GM12878 (cell line): Measurements from ENCODE around the gene RETREG3. TPM values are rescaled to one million over a fixed set of nuclear protein-coding genes. Genes with fewer than 3 reads are reported as not detected.

Source experiments
- BACH1 ChIP-seq: fragments of 450-650 bp; IDR thresholded peaks from 2 replicates; pipeline ENCODE4 v1.6.1; 2017; ENCODE audit warnings: mild to moderate bottlenecking, borderline replicate concordance
- EED ChIP-seq: sonication (generic); IDR thresholded peaks from 2 replicates; pipeline ENCODE4 v1.6.1; 2016; ENCODE audit warnings: antibody characterized with exemption, low read depth
- FOS ChIP-seq: IDR thresholded peaks from 3 replicates; pipeline ENCODE4 v1.6.1; 2011; ENCODE audit warnings: borderline replicate concordance; ENCODE audit not compliant: insufficient read length; ENCODE audit errors: extremely low read depth
- IKZF2 ChIP-seq, 2 experiments: fragments of 450-650 bp; IDR thresholded peaks; 2 replicates each; pipeline ENCODE4 v1.6.1; 2017; ENCODE audit warnings: mild to moderate bottlenecking in 2 of 2, moderate library complexity in 2 of 2
- IRF4 ChIP-seq: IDR thresholded peaks from 2 replicates; pipeline ENCODE4 v1.6.1; 2011; ENCODE audit warnings: low read depth, low read length
- JUNB ChIP-seq: IDR thresholded peaks from 2 replicates; pipeline ENCODE4 v1.6.1; 2016; ENCODE audit warnings: antibody characterized with exemption, mild to moderate bottlenecking
- MXI1 ChIP-seq: fragments of 150-350 bp; IDR thresholded peaks from 2 replicates; pipeline ENCODE4 v1.6.1; 2011; ENCODE audit warnings: low read depth, mild to moderate bottlenecking, inconsistent platforms, low read length, improper control_type of control experiment
- PML ChIP-seq: IDR thresholded peaks from 2 replicates; pipeline ENCODE4 v1.6.1; 2012; ENCODE audit warnings: low read length, inconsistent platforms
- RUNX3 ChIP-seq: IDR thresholded peaks from 2 replicates; pipeline ENCODE4 v1.6.1; 2012; ENCODE audit warnings: low read length, inconsistent platforms
- STAT1 ChIP-seq: fragments of 450-650 bp; conservative IDR thresholded peaks from 2 replicates; pipeline ENCODE4 v1.6.1; 2014; ENCODE audit warnings: antibody characterized with exemption, mild to moderate bottlenecking
- TCF3 ChIP-seq: IDR thresholded peaks from 2 replicates; pipeline ENCODE4 v1.6.1; 2012; ENCODE audit warnings: low read depth, mild to moderate bottlenecking, low read length, borderline replicate concordance; ENCODE audit not compliant: insufficient read depth
- ZSCAN29 ChIP-seq: fragments of 450-650 bp; IDR thresholded peaks from 2 replicates; pipeline ENCODE4 v1.6.1; 2017; ENCODE audit warnings: mild to moderate bottlenecking, moderate library complexity
- polyA plus RNA-seq, 11 experiments: library from polyadenylated mRNA; depleted of rRNA in 4 of 11; unstranded in 6 of 11; stranded (reverse) in 5 of 11; fragments of >200 nt; fragmentation: Nextera tagmentation in 4 of 11; fragmentation: Illumina TruSeq in 1 of 11; extraction: Ambion mirVana in 4 of 11; extraction: Trizol in 1 of 11; gene quantifications; 1 replicate in 1 of 11; 2 replicates in 10 of 11; pipeline versions ENCODE4 v1.2.1 to v1.2.3, GENCODE V29; 2011 to 2016; ENCODE audit warnings: inconsistent platforms in 2 of 11, missing spikeins in 2 of 11, low read depth in 1 of 11
- total RNA-seq, 4 experiments: library from RNA; depleted of rRNA in 3 of 4; stranded (reverse); fragments of >200 nt in 3 of 4; fragmentation: Illumina TruSeq in 1 of 4; extraction: Trizol in 1 of 4; gene quantifications; 2 replicates each; pipeline versions ENCODE4 v1.2.1 to v1.2.3, GENCODE V29; 2013 to 2021
- TF ChIP-seq, protein P1 (sequence below): fragments of 450-650 bp; formaldehyde crosslinking; IDR thresholded peaks from 2 replicates; pipeline ENCODE4 v1.4.0; 2020; ENCODE audit warnings: mild to moderate bottlenecking, moderate library complexity
- TF ChIP-seq, protein P2 (sequence below): IDR thresholded peaks from 2 replicates; pipeline ENCODE4 v1.6.1; 2012; ENCODE audit warnings: improper control_type of control experiment, low read depth, low read length; ENCODE audit not compliant: insufficient replicate concordance
- TF ChIP-seq, protein P3 (sequence below): fragments of 450-650 bp; IDR thresholded peaks from 2 replicates; pipeline ENCODE4 v1.6.1; 2017; ENCODE audit warnings: antibody characterized with exemption, mild to moderate bottlenecking, moderate library complexity
- TF ChIP-seq, protein P4 (sequence below): fragments of 450-650 bp; IDR thresholded peaks from 2 replicates; pipeline ENCODE4 v1.6.1; 2017; ENCODE audit warnings: mild to moderate bottlenecking, low read depth, inconsistent platforms; ENCODE audit not compliant: poor library complexity, severe bottlenecking

Gene RETREG3
- total and polyA plus RNA-seq, 10 of the 15 experiments (the other 5 are each of a cell fraction or from before 2014, with no cell fraction given) = 7.0 to 50.6 (median 27.3) TPM

DNA sequence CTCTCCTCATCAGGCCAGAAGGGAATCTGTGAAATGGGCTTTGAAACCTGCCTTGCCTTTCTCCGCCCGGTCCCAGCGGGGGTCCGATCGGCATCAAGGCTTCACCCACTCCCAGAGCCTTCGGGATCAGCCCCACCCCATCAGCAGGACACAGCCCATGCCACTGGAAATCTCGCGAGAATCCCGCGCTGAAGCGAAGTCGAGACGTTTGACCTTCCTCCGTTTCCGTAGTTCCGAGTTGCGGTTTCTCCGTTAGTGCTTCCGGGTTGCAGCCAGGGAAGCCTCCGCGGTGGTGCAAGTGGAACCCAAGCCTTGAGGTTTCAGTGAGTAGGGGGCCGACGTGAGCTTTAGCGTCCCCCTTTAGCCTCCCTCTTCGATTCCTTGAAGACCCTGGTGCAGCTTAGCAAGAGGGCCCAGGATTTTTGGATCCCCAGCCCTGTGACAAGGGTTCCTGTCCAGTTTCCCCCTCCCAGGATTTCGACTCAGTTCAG lies 47.2 kb downstream of the RETREG3 start, which contains the start of gene COASY (continued):
- TF ChIP-seq, protein P1, sequence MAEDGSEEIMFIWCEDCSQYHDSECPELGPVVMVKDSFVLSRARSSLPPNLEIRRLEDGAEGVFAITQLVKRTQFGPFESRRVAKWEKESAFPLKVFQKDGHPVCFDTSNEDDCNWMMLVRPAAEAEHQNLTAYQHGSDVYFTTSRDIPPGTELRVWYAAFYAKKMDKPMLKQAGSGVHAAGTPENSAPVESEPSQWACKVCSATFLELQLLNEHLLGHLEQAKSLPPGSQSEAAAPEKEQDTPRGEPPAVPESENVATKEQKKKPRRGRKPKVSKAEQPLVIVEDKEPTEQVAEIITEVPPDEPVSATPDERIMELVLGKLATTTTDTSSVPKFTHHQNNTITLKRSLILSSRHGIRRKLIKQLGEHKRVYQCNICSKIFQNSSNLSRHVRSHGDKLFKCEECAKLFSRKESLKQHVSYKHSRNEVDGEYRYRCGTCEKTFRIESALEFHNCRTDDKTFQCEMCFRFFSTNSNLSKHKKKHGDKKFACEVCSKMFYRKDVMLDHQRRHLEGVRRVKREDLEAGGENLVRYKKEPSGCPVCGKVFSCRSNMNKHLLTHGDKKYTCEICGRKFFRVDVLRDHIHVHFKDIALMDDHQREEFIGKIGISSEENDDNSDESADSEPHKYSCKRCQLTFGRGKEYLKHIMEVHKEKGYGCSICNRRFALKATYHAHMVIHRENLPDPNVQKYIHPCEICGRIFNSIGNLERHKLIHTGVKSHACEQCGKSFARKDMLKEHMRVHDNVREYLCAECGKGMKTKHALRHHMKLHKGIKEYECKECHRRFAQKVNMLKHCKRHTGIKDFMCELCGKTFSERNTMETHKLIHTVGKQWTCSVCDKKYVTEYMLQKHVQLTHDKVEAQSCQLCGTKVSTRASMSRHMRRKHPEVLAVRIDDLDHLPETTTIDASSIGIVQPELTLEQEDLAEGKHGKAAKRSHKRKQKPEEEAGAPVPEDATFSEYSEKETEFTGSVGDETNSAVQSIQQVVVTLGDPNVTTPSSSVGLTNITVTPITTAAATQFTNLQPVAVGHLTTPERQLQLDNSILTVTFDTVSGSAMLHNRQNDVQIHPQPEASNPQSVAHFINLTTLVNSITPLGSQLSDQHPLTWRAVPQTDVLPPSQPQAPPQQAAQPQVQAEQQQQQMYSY (CRISPR knock-in tag) = no peak
- TF ChIP-seq ZSCAN29 (no peak), BACH1 (peak; percentile 35; the same call in 1 of the 2 replicates), IKZF2 (IDR thresholded peaks at IDR 0.05) (peak; percentile 77 to 85), TCF3 (no peak), IRF4 (peak; percentile 73; the same call in 1 of the 2 replicates), MXI1 (peak; percentile 80), STAT1 (0 out of 2 replicates have a peak, but pooled peaks have one; percentile 84), FOS (no peak), EED (peak; percentile 66), PML (peak; percentile 55; the same call in 1 of the 2 replicates), RUNX3 (peak; percentile 99), JUNB (no peak)
- TF ChIP-seq, protein P2, sequence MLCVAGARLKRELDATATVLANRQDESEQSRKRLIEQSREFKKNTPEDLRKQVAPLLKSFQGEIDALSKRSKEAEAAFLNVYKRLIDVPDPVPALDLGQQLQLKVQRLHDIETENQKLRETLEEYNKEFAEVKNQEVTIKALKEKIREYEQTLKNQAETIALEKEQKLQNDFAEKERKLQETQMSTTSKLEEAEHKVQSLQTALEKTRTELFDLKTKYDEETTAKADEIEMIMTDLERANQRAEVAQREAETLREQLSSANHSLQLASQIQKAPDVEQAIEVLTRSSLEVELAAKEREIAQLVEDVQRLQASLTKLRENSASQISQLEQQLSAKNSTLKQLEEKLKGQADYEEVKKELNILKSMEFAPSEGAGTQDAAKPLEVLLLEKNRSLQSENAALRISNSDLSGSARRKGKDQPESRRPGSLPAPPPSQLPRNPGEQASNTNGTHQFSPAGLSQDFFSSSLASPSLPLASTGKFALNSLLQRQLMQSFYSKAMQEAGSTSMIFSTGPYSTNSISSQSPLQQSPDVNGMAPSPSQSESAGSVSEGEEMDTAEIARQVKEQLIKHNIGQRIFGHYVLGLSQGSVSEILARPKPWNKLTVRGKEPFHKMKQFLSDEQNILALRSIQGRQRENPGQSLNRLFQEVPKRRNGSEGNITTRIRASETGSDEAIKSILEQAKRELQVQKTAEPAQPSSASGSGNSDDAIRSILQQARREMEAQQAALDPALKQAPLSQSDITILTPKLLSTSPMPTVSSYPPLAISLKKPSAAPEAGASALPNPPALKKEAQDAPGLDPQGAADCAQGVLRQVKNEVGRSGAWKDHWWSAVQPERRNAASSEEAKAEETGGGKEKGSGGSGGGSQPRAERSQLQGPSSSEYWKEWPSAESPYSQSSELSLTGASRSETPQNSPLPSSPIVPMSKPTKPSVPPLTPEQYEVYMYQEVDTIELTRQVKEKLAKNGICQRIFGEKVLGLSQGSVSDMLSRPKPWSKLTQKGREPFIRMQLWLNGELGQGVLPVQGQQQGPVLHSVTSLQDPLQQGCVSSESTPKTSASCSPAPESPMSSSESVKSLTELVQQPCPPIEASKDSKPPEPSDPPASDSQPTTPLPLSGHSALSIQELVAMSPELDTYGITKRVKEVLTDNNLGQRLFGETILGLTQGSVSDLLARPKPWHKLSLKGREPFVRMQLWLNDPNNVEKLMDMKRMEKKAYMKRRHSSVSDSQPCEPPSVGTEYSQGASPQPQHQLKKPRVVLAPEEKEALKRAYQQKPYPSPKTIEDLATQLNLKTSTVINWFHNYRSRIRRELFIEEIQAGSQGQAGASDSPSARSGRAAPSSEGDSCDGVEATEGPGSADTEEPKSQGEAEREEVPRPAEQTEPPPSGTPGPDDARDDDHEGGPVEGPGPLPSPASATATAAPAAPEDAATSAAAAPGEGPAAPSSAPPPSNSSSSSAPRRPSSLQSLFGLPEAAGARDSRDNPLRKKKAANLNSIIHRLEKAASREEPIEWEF = no peak
- TF ChIP-seq, protein P3, sequence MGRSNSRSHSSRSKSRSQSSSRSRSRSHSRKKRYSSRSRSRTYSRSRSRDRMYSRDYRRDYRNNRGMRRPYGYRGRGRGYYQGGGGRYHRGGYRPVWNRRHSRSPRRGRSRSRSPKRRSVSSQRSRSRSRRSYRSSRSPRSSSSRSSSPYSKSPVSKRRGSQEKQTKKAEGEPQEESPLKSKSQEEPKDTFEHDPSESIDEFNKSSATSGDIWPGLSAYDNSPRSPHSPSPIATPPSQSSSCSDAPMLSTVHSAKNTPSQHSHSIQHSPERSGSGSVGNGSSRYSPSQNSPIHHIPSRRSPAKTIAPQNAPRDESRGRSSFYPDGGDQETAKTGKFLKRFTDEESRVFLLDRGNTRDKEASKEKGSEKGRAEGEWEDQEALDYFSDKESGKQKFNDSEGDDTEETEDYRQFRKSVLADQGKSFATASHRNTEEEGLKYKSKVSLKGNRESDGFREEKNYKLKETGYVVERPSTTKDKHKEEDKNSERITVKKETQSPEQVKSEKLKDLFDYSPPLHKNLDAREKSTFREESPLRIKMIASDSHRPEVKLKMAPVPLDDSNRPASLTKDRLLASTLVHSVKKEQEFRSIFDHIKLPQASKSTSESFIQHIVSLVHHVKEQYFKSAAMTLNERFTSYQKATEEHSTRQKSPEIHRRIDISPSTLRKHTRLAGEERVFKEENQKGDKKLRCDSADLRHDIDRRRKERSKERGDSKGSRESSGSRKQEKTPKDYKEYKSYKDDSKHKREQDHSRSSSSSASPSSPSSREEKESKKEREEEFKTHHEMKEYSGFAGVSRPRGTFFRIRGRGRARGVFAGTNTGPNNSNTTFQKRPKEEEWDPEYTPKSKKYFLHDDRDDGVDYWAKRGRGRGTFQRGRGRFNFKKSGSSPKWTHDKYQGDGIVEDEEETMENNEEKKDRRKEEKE = no peak
- TF ChIP-seq, protein P4, sequence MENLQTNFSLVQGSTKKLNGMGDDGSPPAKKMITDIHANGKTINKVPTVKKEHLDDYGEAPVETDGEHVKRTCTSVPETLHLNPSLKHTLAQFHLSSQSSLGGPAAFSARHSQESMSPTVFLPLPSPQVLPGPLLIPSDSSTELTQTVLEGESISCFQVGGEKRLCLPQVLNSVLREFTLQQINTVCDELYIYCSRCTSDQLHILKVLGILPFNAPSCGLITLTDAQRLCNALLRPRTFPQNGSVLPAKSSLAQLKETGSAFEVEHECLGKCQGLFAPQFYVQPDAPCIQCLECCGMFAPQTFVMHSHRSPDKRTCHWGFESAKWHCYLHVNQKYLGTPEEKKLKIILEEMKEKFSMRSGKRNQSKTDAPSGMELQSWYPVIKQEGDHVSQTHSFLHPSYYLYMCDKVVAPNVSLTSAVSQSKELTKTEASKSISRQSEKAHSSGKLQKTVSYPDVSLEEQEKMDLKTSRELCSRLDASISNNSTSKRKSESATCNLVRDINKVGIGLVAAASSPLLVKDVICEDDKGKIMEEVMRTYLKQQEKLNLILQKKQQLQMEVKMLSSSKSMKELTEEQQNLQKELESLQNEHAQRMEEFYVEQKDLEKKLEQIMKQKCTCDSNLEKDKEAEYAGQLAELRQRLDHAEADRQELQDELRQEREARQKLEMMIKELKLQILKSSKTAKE = peak; percentile 50
